BLaER1 treated with 17β-estradiol and CSF1 and Interleukin-3, amounts not matched to agents 10 nM and 100 nM (cell line): ENCODE data around the gene KLF3.

Experiments
- H3K27ac ChIP-seq, 11 experiments: shearing (Covaris generic); formaldehyde crosslinking; 2 replicates each; pipeline ENCODE4 v1.8.1; 2022
- H3K27me3 ChIP-seq, 11 experiments: shearing (Covaris generic); formaldehyde crosslinking; 2 replicates each; pipeline ENCODE4 v1.8.1; 2022
- H3K36me3 ChIP-seq, 11 experiments: shearing (Covaris generic); formaldehyde crosslinking; 2 replicates each; pipeline ENCODE4 v1.8.1; 2022
- H3K4me1 ChIP-seq, 10 experiments: shearing (Covaris generic); formaldehyde crosslinking; 2 replicates each; pipeline ENCODE4 v1.8.1; 2022
- H3K4me2 ChIP-seq, 11 experiments: shearing (Covaris generic); formaldehyde crosslinking; 2 replicates each; pipeline ENCODE4 v1.8.1; 2022
- H3K4me3 ChIP-seq, 10 experiments: shearing (Covaris generic); formaldehyde crosslinking; 2 replicates each; pipeline ENCODE4 v1.8.1; 2022
- H3K9ac ChIP-seq, 11 experiments: shearing (Covaris generic); formaldehyde crosslinking; 2 replicates each; pipeline ENCODE4 v1.8.1; 2022
- H3K9me3 ChIP-seq, 11 experiments: shearing (Covaris generic); formaldehyde crosslinking; replicated peaks in 1 of 11; 2 replicates each; pipeline ENCODE4 v1.8.1; 2022
- H4K20me1 ChIP-seq, 11 experiments: shearing (Covaris generic); formaldehyde crosslinking; 2 replicates each; pipeline ENCODE4 v1.8.1; 2022
- Cebpa-rat ChIP-seq, 11 experiments: shearing (Covaris generic); IDR thresholded peaks; 2 replicates each; pipeline ENCODE4 v1.8.1; 2022

Gene KLF3

DNA sequence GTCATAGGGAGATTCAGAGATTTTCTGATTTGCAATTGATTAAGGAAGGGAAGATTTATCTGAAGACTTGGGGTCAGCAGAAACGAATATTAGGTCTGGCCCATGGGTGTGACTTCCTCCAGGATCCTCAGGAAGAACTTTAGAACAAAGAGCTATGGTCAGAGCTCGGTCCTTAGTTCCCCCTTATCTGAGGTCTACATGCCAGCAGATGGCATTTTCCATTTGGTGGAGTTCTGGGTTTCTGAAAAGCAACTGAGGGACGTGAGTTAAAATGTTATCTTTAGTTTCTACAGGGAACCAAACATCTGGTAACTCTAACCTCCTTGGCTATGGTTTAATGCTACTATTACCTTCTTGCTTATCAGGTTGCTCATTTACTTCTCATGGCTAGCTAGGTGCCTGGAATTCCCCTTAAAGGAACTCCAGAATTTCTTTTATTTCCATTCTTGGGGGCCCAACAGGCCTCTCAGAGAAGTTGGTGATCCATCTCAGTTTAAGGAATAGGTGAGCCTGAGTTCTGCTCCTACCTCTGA, 40.7 kb downstream of the KLF3 start:
- no peak overlapping the region for H3K4me3 ChIP-seq
- H4K20me1 ChIP-seq, result no peaks in the 10 kb centered on the region
- peaks cover 0 to 24% (median 0%) of the 10 kb centered on the region in 10 experiments; a peak in 2 of 20 replicates for H3K4me1 ChIP-seq
- no peak for TF ChIP-seq Cebpa-rat (IDR thresholded peaks at IDR 0.05)
- no peak overlapping the region for H3K9ac ChIP-seq
- H3K36me3 ChIP-seq, result no peaks in the 10 kb centered on the region
- H3K27me3 ChIP-seq, result no peaks in the 10 kb centered on the region
- H3K27ac ChIP-seq, result no peak overlapping the region
- H3K9me3 ChIP-seq, result no peaks in the 10 kb centered on the region
- peak overlapping the region in 2 of 11 experiments; percentile 1 to 63; a peak in 1 of 22 replicates for H3K4me2 ChIP-seq

DNA sequence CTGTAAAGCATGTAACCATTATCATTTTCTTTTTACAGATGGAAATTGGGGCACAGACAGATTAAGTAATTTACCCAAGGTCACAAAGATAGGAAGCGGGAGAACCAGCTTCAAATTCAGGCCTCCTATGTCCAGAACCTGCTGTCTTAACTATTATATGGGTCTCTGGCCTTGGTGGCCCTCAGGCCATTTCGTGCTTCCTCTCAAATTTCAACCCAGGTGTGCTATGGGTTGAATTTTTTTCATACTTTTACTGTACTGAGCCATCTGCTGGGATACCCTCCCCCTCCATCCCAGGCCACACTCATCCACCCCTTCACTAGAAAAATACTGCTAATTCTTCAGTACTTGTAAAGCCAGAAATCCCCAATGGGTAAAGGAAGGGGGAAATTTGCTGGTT, 42.3 kb downstream of the KLF3 start:
- TF ChIP-seq Cebpa-rat (IDR thresholded peaks at IDR 0.05), result no peak
- Histone ChIP-seq H3K4me2 (no peak overlapping the region), H3K9ac (no peak overlapping the region), H3K4me1 (peaks cover 0 to 24% (median 1%) of the 10 kb centered on the region in 10 experiments; a peak in 3 of 20 replicates), H3K27me3 (no peaks in the 10 kb centered on the region), H3K4me3 (no peak overlapping the region), H3K36me3 (no peaks in the 10 kb centered on the region), H4K20me1 (no peaks in the 10 kb centered on the region), H3K9me3 (no peaks in the 10 kb centered on the region), H3K27ac (no peak overlapping the region)

DNA sequence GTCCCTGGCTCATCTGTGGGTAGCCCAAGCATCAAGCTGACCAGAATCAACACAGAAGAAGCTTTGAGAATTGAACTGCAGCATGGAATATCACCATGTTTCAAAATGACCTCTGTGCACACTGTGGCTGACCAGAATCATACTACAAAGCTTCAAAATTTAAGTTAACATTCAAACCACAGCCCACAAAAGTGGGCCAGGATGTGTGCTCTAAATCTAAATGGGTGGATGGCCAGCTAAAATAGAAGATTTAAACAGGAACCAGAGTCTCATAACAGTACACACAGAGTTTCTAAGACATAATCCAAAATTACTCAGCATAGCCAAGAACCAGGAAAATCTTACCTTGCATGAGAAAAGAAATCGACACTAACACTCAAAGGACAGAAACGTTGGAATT, 46.1 kb downstream of the KLF3 start:
- Histone ChIP-seq H3K4me1 (peaks cover 0 to 6% (median 0%) of the 10 kb centered on the region in 10 experiments; a peak in 1 of 20 replicates), H3K4me3 (no peak overlapping the region), H3K9ac (no peak overlapping the region), H3K4me2 (no peak overlapping the region; a peak in 1 of 22 replicates), H3K27ac (no peak overlapping the region), H3K9me3 (peaks cover 3 to 22% (median 10%) of the 10 kb centered on the region in 11 experiments; a peak in 17 of 22 replicates), H3K27me3 (no peaks in the 10 kb centered on the region), H4K20me1 (no peaks in the 10 kb centered on the region), H3K36me3 (no peaks in the 10 kb centered on the region)
- TF ChIP-seq Cebpa-rat (IDR thresholded peaks at IDR 0.05), result no peak

DNA sequence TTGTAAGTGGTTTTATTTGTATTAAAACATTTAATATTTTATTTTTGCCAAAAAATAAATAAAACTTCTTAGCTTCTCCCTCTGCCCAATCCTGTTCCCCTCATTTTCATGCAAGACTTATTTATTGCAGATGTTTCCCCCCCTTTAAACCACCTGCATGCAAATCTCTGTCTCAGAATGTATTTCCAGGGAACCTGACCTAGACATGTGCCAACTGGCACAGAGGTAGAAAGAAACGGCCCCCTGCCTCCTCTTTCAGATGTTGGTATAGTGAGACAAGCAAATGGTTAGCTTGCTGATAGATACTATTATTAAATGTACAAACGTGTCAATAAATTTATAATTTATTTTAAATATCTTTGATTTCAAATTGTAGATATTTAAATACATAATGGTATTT, 47.1 kb downstream of the KLF3 start:
- no peaks in the 10 kb centered on the region for H4K20me1 ChIP-seq
- peaks cover 0 to 6% (median 0%) of the 10 kb centered on the region in 10 experiments; a peak in 1 of 20 replicates for H3K4me1 ChIP-seq
- H3K9me3 ChIP-seq, result peaks cover 3 to 22% (median 10%) of the 10 kb centered on the region in 11 experiments; a peak in 17 of 22 replicates
- H3K27me3 ChIP-seq, result no peaks in the 10 kb centered on the region
- H3K4me2 ChIP-seq, result no peak overlapping the region
- H3K4me3 ChIP-seq, result no peak overlapping the region
- no peaks in the 10 kb centered on the region for H3K36me3 ChIP-seq
- no peak overlapping the region for H3K9ac ChIP-seq
- no peak overlapping the region for H3K27ac ChIP-seq
- TF ChIP-seq Cebpa-rat (IDR thresholded peaks at IDR 0.05), result no peak

DNA sequence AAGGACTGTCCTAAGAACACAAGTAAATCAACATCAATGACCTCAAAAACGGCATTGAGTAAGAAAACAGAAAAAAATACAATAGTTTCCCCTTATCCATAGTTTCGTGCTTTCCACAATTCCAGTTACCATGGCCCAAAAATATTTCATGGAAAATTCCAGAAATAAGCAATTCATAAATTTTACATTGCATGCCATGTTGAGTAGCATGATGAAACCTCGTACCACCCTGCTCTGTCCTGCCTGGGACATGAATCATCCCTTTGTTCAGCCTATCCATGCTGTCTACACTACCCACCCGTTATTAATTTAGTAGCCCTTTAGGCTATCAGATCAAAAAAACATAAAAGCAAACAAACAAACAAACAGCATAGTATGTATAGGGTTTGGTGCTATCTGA, 51.1 kb downstream of the KLF3 start:
- Histone ChIP-seq H3K4me2 (no peak overlapping the region), H3K9ac (no peak overlapping the region), H3K27ac (no peak overlapping the region), H3K27me3 (no peaks in the 10 kb centered on the region), H3K9me3 (peaks cover 3 to 22% (median 10%) of the 10 kb centered on the region in 11 experiments; a peak in 17 of 22 replicates), H3K36me3 (no peaks in the 10 kb centered on the region), H4K20me1 (no peaks in the 10 kb centered on the region), H3K4me1 (peaks cover 0 to 2% (median 0%) of the 10 kb centered on the region in 10 experiments; a peak in 1 of 20 replicates), H3K4me3 (no peak overlapping the region)
- no peak for TF ChIP-seq Cebpa-rat (IDR thresholded peaks at IDR 0.05)

DNA sequence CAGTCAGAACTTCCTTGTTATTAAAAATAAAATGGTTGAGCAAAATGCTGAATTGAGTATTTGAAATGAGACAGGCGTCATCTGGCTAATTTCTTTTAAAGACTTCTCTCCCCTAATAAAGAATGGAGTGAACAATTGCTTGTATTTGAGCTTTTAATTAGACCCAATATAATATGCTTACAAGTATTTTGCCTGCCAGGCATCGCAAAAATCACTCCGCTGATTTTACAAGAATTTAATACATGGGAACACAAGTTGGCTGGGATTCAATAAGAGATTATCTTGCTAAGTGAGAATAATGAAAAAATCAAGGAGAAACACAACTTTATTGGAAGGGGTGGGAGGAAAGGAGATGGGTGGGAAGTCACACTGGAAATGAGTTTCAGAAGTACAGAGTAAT, 52.3 kb downstream of the KLF3 start:
- no peak for TF ChIP-seq Cebpa-rat (IDR thresholded peaks at IDR 0.05)
- H3K4me3 ChIP-seq, result no peak overlapping the region
- H3K4me2 ChIP-seq, result no peak overlapping the region
- no peaks in the 10 kb centered on the region for H3K36me3 ChIP-seq
- H4K20me1 ChIP-seq, result no peaks in the 10 kb centered on the region
- no peak overlapping the region for H3K9ac ChIP-seq
- peaks cover 3 to 22% (median 10%) of the 10 kb centered on the region in 11 experiments; a peak in 17 of 22 replicates for H3K9me3 ChIP-seq
- no peak overlapping the region for H3K27ac ChIP-seq
- H3K4me1 ChIP-seq, result no peaks in the 10 kb centered on the region
- H3K27me3 ChIP-seq, result no peaks in the 10 kb centered on the region

DNA sequence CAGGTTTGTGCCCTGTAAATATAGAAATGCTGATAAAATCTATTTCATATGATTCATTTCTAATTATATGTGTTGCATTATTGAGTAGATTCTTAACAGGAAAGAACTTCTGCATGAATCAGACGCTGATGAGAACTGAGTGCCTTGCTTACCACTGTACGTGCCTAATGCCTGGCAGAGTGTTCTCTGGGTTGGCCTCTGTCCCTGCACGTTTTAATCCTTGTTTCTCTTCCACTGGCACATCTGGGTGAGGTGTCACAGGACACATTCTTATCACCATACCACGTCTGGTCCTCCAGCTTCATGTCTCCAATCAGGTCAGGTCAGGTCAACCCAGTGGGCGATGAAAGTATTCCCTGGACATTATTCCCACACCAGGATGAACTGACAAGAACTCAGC, 53.6 kb downstream of the KLF3 start:
- Histone ChIP-seq H3K27me3 (no peaks in the 10 kb centered on the region), H3K36me3 (no peaks in the 10 kb centered on the region), H3K4me1 (no peaks in the 10 kb centered on the region), H3K9me3 (peaks cover 0 to 16% (median 4%) of the 10 kb centered on the region in 11 experiments; a peak in 16 of 22 replicates), H3K4me3 (no peak overlapping the region), H3K9ac (no peak overlapping the region), H4K20me1 (no peaks in the 10 kb centered on the region), H3K27ac (no peak overlapping the region), H3K4me2 (no peak overlapping the region)
- no peak for TF ChIP-seq Cebpa-rat (IDR thresholded peaks at IDR 0.05)

DNA sequence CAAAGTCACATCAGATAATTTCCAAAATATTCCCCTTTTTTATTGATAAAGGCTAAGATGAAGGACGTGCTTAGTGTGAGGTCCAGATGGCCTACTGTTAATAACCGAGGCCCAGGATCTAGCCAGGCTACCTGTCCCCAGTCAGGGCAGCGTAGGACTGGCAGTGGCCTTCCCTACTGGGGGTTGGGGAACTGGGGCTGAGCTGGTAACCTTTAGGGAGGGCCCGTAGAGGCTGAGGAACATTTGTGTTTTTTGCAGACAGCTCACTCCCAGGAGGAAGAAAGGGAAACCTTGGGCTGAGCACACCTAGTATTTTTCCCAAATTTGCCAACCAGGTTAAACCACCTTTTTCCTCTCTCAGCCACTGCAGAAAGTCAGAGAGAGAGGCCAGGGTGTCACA, 59.1 kb downstream of the KLF3 start:
- no peak overlapping the region for H3K27ac ChIP-seq
- H3K36me3 ChIP-seq, result no peaks in the 10 kb centered on the region
- peaks cover 11 to 23% (median 18%) of the 10 kb centered on the region in 10 experiments for H3K4me1 ChIP-seq
- peak overlapping the region in 9 of 11 experiments; percentile 54 to 79 (median 63); a peak in 13 of 22 replicates for H3K4me2 ChIP-seq
- no peak overlapping the region for H3K9ac ChIP-seq
- H3K9me3 ChIP-seq, result peaks cover 6 to 25% (median 15%) of the 10 kb centered on the region in 11 experiments; a peak in 18 of 22 replicates
- no peaks in the 10 kb centered on the region for H4K20me1 ChIP-seq
- no peak for TF ChIP-seq Cebpa-rat (IDR thresholded peaks at IDR 0.05)
- no peaks in the 10 kb centered on the region for H3K27me3 ChIP-seq
- no peak overlapping the region for H3K4me3 ChIP-seq

DNA sequence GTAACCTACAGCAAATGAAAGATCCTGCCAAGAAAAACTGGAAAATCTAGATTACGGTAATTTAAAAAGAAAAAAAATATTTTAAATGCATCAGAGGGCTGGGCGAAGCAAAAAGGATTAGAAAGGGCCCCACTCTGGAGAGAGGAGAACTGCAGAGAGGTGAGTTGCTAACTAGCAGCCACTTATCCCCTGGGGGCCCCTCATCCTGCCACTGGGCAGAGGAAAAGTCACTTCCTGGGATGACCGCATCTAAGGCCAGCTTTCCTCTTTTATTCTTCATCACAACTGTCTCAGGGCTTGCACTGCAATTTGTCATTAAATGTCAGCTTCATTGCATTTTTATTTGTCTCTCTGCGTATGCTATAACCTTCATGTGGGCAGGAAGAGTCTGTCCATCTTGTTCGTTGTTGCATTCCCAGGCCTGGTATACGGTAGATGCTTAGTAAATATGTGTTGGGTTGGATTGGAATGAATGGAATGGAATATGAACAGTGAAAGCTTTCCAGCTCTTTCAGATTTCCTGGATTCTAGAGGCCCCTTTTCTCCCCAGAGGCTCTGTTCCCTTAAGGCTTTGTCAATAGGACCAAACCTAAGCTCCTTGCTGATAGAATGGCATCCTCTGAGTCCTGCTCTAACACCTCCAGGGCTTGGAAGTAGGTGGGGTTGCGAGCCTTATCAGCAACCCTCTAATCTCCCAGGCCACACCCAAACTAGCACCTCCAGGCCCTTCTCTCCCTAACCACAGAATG, 59.9 kb downstream of the KLF3 start:
- H3K27ac ChIP-seq, result no peak overlapping the region
- H4K20me1 ChIP-seq, result no peaks in the 10 kb centered on the region
- H3K9ac ChIP-seq, result no peak overlapping the region
- H3K4me2 ChIP-seq, result peak overlapping the region; percentile 54 to 84 (median 70)
- H3K27me3 ChIP-seq, result no peaks in the 10 kb centered on the region
- H3K4me1 ChIP-seq, result peaks cover 11 to 27% (median 19%) of the 10 kb centered on the region in 10 experiments
- no peak overlapping the region for H3K4me3 ChIP-seq
- TF ChIP-seq Cebpa-rat (IDR thresholded peaks at IDR 0.05), result no peak
- H3K36me3 ChIP-seq, result no peaks in the 10 kb centered on the region
- H3K9me3 ChIP-seq, result peaks cover 6 to 25% (median 15%) of the 10 kb centered on the region in 11 experiments; a peak in 18 of 22 replicates
